ENCODE data around the gene XBP1. TPM values are rescaled to one million over a fixed set of nuclear protein-coding genes. Genes with fewer than 3 reads are reported as not detected.

The XBP1 gene
- total and polyA plus RNA-seq, 2 of the 13 experiments (the other 11 are each of a cell fraction or from before 2014, with no cell fraction given): 416 to 427 TPM

DNA sequence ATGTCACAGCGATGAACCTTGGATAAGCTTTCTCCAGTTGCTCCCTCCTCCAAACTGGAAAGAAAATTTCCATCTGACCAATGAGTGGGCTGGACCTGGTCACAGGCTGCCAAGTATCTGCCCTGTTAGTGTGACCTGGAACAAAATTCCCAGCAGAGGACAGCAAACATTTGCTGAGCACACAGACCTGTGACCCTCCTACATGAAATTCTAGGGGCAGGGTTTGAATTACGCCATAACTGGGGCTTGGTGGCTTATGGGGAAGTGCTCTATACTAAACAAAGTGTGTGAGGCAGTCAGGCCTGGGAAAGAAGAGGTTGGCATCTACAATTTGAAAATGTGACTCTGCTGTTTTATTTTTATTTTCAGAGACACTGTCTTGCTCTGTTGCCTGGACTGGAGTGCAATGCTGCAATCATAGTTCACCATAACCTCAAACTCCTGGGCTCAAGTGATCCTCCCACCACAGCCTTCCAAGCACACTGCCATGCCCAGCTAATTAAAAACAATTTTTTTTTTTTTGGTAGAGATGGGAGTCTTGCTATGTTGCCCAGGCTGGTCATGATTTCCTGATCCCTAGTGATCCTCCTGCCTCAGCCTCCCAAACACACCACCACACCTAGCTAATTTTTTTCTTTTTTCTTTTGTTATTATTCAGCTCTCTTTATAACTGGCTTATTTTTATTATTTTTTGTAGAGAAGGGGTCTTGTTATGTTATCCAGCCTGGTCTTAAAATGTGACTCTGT lies 13.6 kb upstream of the XBP1 start (continued):
- peak; percentile 25; the same call in 1 of the 2 replicates for TF ChIP-seq MYC (CRISPR knock-in tag; IDR thresholded peaks at IDR 0.05; ENCODE audit: borderline replicate concordance)
- TF ChIP-seq PHF20 (CRISPR knock-in tag; IDR thresholded peaks at IDR 0.05): no peak
- peak; percentile 89 for TF ChIP-seq MED13 (CRISPR knock-in tag; IDR thresholded peaks at IDR 0.05)
- TF ChIP-seq HNRNPLL (IDR thresholded peaks at IDR 0.05; ENCODE audit: low read depth, low read length, poor library complexity, severe bottlenecking): no peak
- no peak for TF ChIP-seq ATRX (CRISPR knock-in tag; IDR thresholded peaks at IDR 0.05; ENCODE audit: borderline replicate concordance)
- TF ChIP-seq ZNF83 (CRISPR knock-in tag; IDR thresholded peaks at IDR 0.05; ENCODE audit: borderline replicate concordance): no peak
- TF ChIP-seq RBFOX2 (IDR thresholded peaks at IDR 0.05; ENCODE audit: low read depth, low read length): peak; percentile 84
- TF ChIP-seq REPIN1 (CRISPR knock-in tag; IDR thresholded peaks at IDR 0.05; ENCODE audit: borderline replicate concordance, low read depth): peak; percentile 40
- TF ChIP-seq ARNTL (CRISPR knock-in tag; IDR thresholded peaks at IDR 0.05): peak; percentile 65; the same call in 1 of the 2 replicates
- TF ChIP-seq, protein P1, sequence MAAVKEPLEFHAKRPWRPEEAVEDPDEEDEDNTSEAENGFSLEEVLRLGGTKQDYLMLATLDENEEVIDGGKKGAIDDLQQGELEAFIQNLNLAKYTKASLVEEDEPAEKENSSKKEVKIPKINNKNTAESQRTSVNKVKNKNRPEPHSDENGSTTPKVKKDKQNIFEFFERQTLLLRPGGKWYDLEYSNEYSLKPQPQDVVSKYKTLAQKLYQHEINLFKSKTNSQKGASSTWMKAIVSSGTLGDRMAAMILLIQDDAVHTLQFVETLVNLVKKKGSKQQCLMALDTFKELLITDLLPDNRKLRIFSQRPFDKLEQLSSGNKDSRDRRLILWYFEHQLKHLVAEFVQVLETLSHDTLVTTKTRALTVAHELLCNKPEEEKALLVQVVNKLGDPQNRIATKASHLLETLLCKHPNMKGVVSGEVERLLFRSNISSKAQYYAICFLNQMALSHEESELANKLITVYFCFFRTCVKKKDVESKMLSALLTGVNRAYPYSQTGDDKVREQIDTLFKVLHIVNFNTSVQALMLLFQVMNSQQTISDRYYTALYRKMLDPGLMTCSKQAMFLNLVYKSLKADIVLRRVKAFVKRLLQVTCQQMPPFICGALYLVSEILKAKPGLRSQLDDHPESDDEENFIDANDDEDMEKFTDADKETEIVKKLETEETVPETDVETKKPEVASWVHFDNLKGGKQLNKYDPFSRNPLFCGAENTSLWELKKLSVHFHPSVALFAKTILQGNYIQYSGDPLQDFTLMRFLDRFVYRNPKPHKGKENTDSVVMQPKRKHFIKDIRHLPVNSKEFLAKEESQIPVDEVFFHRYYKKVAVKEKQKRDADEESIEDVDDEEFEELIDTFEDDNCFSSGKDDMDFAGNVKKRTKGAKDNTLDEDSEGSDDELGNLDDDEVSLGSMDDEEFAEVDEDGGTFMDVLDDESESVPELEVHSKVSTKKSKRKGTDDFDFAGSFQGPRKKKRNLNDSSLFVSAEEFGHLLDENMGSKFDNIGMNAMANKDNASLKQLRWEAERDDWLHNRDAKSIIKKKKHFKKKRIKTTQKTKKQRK (IDR thresholded peaks at IDR 0.05; ENCODE audit: low read length): no peak
- peak; percentile 43 for TF ChIP-seq SMC3 (IDR thresholded peaks at IDR 0.05; ENCODE audit: low read length)
- peak; percentile 88 for TF ChIP-seq PPARG (CRISPR knock-in tag; conservative IDR thresholded peaks at IDR 0.05)
- peak; percentile 97 for TF ChIP-seq RXRB (CRISPR knock-in tag; IDR thresholded peaks at IDR 0.05; ENCODE audit: borderline replicate concordance)
- TF ChIP-seq NAIF1 (CRISPR knock-in tag; IDR thresholded peaks at IDR 0.05; ENCODE audit: borderline replicate concordance): 0 out of 2 replicates have a peak, but pooled peaks have one; percentile 63
- TF ChIP-seq IRF2 (CRISPR knock-in tag; IDR thresholded peaks at IDR 0.05): peak; percentile 75
- TF ChIP-seq SALL1 (CRISPR knock-in tag; IDR thresholded peaks at IDR 0.05): peak; percentile 99
- TF ChIP-seq, protein P2, sequence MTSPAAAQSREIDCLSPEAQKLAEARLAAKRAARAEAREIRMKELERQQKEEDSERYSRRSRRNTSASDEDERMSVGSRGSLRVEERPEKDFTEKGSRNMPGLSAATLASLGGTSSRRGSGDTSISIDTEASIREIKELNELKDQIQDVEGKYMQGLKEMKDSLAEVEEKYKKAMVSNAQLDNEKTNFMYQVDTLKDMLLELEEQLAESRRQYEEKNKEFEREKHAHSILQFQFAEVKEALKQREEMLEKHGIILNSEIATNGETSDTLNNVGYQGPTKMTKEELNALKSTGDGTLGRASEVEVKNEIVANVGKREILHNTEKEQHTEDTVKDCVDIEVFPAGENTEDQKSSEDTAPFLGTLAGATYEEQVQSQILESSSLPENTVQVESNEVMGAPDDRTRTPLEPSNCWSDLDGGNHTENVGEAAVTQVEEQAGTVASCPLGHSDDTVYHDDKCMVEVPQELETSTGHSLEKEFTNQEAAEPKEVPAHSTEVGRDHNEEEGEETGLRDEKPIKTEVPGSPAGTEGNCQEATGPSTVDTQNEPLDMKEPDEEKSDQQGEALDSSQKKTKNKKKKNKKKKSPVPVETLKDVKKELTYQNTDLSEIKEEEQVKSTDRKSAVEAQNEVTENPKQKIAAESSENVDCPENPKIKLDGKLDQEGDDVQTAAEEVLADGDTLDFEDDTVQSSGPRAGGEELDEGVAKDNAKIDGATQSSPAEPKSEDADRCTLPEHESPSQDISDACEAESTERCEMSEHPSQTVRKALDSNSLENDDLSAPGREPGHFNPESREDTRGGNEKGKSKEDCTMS (CRISPR knock-in tag; conservative IDR thresholded peaks at IDR 0.05): no peak
- TF ChIP-seq, protein P3, sequence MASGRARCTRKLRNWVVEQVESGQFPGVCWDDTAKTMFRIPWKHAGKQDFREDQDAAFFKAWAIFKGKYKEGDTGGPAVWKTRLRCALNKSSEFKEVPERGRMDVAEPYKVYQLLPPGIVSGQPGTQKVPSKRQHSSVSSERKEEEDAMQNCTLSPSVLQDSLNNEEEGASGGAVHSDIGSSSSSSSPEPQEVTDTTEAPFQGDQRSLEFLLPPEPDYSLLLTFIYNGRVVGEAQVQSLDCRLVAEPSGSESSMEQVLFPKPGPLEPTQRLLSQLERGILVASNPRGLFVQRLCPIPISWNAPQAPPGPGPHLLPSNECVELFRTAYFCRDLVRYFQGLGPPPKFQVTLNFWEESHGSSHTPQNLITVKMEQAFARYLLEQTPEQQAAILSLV (CRISPR knock-in tag; IDR thresholded peaks at IDR 0.05; ENCODE audit: borderline replicate concordance): 0 out of 2 replicates have a peak, but pooled peaks have one; percentile 50
- TF ChIP-seq NR2F6 (IDR thresholded peaks at IDR 0.05): peak; percentile 98
- peak; percentile 96 for TF ChIP-seq NR2F6 (CRISPR knock-in tag; IDR thresholded peaks at IDR 0.05)
- TF ChIP-seq, protein P4, sequence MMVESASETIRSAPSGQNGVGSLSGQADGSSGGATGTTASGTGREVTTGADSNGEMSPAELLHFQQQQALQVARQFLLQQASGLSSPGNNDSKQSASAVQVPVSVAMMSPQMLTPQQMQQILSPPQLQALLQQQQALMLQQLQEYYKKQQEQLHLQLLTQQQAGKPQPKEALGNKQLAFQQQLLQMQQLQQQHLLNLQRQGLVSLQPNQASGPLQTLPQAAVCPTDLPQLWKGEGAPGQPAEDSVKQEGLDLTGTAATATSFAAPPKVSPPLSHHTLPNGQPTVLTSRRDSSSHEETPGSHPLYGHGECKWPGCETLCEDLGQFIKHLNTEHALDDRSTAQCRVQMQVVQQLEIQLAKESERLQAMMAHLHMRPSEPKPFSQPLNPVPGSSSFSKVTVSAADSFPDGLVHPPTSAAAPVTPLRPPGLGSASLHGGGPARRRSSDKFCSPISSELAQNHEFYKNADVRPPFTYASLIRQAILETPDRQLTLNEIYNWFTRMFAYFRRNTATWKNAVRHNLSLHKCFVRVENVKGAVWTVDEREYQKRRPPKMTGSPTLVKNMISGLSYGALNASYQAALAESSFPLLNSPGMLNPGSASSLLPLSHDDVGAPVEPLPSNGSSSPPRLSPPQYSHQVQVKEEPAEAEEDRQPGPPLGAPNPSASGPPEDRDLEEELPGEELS (CRISPR knock-in tag; IDR thresholded peaks at IDR 0.05): peak; percentile 91
- no peak; the same call in 1 of the 2 replicates for TF ChIP-seq JDP2 (CRISPR knock-in tag; IDR thresholded peaks at IDR 0.05; ENCODE audit: borderline replicate concordance)

Data from HepG2 (cell line).